ENCODE measurements around the gene SCG3.
A peak's percentile ranks its signal among the peaks of the same experiment; 100 is the strongest.

Gene SCG3

GRCh38 chr15:51731549-51732267, 50.4 kb downstream of the SCG3 start:
- peak; percentile 32 for DNase-seq

GRCh38 chr15:51732646-51733045, 51.3 kb downstream of the SCG3 start:
- DNase-seq, result no peak

GRCh38 chr15:51735228-51736010, 54.1 kb downstream of the SCG3 start:
- DNase-seq, result no peak

- peak; percentile 43 for DNase-seq
Measured at GRCh38 chr15:51736069-51736468, 54.8 kb downstream of the SCG3 start.

- peak; percentile 71 for DNase-seq
Measured at GRCh38 chr15:51736751-51737521, 55.6 kb downstream of the SCG3 start.

GRCh38 chr15:51737522-51738305, 56.4 kb downstream of the SCG3 start, which contains the start of gene LYSMD2:
Gene LYSMD2 (minus strand): TSS chr15:51737655. CDS start chr15:51737622, 33 bp downstream.
- DNase-seq, result peak; percentile 75

GRCh38 chr15:51738553-51738952, 57.2 kb downstream of the SCG3 start:
- no peak for DNase-seq

- no peak for DNase-seq
Measured at GRCh38 chr15:51739061-51739712, 57.9 kb downstream of the SCG3 start.

GRCh38 chr15:51749307-51749706, 68.0 kb downstream of the SCG3 start:
- DNase-seq, result no peak

- DNase-seq, result no peak
Measured at GRCh38 chr15:51750186-51750585, 68.9 kb downstream of the SCG3 start.

GRCh38 chr15:51750792-51751696, 69.7 kb downstream of the SCG3 start, which contains the start of gene TMOD2:
Gene TMOD2 (plus strand): TSS chr15:51751597. CDS start chr15:51766442, 14,845 bp downstream.
- peak; percentile 68 for DNase-seq

GRCh38 chr15:51751697-51752683, 70.7 kb downstream of the SCG3 start:
- DNase-seq, result peak; percentile 43

- no peak for DNase-seq
Measured at GRCh38 chr15:51752888-51753287, 71.6 kb downstream of the SCG3 start.

GRCh38 chr15:51754267-51754666, 73.0 kb downstream of the SCG3 start:
- DNase-seq, result no peak

GRCh38 chr15:51755790-51756189, 74.5 kb downstream of the SCG3 start:
- no peak for DNase-seq

GRCh38 chr15:51756482-51756881, 75.2 kb downstream of the SCG3 start:
- no peak for DNase-seq

- DNase-seq, result no peak
Measured at GRCh38 chr15:51757450-51757849, 76.1 kb downstream of the SCG3 start.

GRCh38 chr15:51758645-51759044, 77.3 kb downstream of the SCG3 start:
- DNase-seq, result no peak

- DNase-seq, result peak; percentile 35
Measured at GRCh38 chr15:51759557-51760070, 78.3 kb downstream of the SCG3 start.
